Kidney glomerular epithelial cell (primary cell): Measurements from ENCODE around the gene TRAPPC12.

Source experiments
- DNase-seq: peaks from one replicate; lab custom pipeline; 2025; lab: John Stamatoyannopoulos, UW

Gene TRAPPC12

DNA sequence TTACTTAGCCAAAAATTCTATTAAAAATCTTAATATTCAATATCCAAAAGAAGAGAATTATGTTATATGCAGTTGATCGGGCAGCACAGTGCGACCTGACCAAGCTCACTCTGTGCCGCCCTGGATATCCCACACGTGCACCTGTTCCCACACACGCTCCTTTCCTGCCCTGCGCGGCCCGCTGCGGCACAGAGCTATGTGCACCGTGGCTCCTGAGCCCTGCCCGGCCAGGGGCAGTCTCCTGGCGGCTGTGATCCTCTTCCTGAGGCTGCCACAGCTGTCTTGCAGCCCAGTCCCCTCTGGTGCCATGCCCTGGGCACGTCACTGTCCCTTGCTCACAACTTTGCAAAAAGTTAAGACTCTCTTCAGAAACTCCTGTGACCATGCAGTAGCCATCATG, 29.3 kb downstream of the TRAPPC12 start:
- DNase-seq, result no peak

- no peak for DNase-seq
Measured at GRCh38 chr2:3409627-3410170, 30.2 kb downstream of the TRAPPC12 start.

- no peak for DNase-seq
Measured at GRCh38 chr2:3411103-3411502, 31.6 kb downstream of the TRAPPC12 start.

- DNase-seq, result no peak
Measured at GRCh38 chr2:3413697-3414096, 34.2 kb downstream of the TRAPPC12 start.

DNA sequence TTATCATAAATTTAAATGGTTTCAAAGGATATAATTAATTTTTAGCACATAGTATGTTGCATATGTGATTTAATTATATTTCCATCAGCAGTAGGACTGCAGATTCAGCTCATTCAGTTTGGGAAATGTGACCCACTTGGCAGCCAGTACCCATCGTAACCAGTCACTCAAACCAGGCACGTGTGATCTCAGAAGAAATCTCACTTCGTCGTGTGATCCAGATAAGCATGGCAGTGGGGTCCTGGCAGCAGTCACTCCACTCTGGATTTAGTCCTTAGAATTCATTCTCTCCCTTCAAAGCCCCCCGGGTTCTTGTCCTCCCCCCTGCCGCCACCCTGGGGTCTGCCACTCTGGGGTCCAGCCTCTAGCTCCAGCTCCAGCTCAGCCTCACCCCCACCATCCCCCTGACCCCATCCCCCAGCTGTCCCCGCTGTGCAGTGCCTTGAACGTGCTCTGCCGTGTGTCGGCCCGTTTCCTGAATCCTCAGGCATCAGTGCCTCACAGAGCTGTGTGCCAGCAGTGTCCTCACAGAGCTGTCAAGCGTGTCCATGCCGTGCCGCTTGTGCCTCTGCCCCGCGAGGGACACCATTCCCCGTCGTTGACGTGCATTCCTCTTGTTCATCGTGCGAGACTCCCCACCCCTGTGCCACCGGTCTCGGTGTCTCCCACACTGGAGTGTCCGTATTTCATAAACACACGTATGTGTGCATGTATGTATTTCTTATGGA, 34.8 kb downstream of the TRAPPC12 start:
- DNase-seq, result no peak

DNA sequence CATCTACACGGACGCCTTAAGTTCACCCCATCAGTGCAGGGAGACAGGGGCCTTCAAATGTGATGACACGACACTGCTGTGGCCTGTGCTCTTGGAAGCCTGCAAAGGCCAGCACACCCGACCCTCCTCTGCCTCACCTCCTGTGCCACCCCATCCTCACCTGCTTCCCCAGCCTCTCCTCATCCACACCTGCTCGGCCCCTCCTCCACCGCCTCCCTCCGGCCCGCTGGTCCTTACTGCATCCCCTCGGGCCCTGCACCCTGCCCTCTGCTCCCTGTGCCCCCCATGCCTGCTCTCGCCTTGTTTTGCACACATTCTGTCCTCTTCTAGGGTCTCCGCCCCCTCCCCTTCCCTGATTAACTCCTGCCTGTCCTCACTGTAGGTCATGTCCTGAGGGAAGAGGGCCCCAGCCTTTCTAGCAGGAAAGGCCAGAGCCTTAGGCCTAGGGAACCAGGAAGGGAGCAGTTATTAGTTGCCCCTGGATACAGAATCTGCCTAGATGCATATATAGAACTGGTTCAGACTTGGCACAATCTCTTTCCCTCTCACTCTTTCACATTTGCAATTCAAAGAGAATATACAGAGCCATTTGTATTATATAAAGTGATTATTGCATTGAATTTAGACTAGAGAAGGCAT, 39.4 kb downstream of the TRAPPC12 start:
- DNase-seq, result no peak

- DNase-seq, result no peak
Measured at GRCh38 chr2:3420076-3420768, 40.7 kb downstream of the TRAPPC12 start.

- no peak for DNase-seq
Measured at GRCh38 chr2:3420769-3421397, 41.4 kb downstream of the TRAPPC12 start.

DNA sequence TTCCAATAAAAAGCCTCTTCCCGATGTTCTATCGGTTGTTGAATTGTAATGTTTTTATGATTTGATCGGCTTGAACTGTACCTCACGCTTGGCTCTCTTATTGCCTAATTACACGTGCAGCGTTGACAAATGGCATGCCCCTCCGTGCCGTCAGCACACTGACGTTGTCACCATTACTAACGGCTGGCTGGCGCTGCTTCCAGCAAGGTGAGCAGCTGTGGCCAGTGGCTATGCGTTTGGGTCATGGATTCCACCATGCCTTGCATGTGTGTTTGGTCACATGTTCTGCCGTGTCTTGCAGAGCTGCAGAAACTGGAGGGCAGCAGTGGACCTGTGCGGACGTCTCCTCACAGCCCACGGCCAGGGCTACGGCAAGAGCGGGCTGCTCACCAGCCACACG, 42.1 kb downstream of the TRAPPC12 start:
- DNase-seq, result no peak

GRCh38 chr2:3422161-3422779, 42.8 kb downstream of the TRAPPC12 start:
- no peak for DNase-seq

DNA sequence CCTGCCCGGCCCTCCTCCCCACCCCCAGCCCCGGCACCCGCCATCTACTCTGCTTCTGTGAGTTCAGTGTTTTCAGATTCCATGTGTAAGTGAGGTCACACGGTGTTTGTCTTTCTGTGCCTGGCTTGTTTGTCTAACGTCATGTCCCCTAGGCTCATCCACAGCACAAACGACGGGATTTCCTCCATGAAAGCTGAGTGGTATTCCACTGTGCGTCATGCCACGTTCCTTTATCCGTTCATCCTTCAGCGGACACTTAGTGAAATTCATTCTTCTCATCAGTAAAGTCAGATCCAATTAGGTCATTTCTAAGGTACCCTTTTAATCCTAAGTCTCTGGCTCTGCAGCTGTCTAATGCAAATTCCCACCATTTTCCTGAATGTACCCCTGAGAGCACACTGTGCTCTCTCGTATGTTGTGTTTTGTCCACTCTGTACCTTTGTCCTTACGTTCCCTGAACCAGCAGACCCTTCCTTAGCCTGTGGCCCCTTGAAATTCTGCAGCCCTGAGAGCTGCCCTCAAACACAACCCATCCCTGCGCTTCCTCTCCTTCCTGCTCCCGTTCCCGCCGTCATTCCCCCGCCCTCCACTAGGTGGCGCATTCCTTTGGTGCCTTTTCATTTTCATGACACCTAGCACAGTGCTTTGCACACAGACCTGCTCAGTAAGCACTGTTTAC, 44.1 kb downstream of the TRAPPC12 start:
- peak; percentile 23 for DNase-seq

GRCh38 chr2:3424171-3424795, 44.8 kb downstream of the TRAPPC12 start:
- DNase-seq, result no peak

- DNase-seq, result no peak
Measured at GRCh38 chr2:3426615-3427014, 47.1 kb downstream of the TRAPPC12 start.

DNA sequence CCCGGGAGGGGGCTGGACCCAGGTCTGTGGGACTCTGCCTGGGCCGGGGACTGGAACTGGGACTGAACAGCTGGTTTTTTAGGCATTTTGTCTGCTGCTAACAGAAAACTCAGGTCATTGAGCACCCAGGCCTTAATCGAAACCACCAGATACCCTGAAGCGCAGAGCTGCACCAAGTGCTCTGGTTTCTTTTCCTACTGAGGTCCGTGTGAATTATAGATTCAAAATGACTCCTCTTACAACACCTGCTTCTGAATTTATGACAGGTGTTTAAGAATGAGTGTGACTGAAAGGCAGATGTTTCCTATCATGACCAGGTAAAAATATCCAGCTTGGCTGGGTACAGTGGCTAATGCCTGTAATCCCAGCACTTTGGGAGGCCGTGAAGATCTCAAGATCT, 47.8 kb downstream of the TRAPPC12 start:
- DNase-seq, result no peak

DNA sequence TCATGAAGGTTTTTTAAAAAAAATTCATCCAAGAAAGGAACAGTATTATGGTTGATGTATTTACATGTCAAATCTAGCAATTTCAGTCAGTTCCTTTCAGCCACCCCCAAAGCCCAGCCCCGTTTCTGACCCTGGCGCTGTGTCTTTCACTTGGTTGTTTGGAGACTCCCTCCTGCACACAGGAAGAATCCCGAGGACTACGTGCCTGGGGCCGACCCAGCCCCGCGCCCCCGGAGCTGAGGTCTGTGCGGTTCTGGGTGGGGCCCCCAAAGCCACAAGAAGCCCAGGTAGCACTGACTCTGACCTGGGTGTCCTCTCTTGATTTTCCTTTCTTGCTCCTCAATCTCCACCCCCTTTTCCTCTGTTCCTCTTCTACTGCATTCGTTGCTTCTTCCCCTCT, 49.1 kb downstream of the TRAPPC12 start:
- DNase-seq, result no peak

GRCh38 chr2:3429066-3429610, 49.6 kb downstream of the TRAPPC12 start:
- no peak for DNase-seq

DNA sequence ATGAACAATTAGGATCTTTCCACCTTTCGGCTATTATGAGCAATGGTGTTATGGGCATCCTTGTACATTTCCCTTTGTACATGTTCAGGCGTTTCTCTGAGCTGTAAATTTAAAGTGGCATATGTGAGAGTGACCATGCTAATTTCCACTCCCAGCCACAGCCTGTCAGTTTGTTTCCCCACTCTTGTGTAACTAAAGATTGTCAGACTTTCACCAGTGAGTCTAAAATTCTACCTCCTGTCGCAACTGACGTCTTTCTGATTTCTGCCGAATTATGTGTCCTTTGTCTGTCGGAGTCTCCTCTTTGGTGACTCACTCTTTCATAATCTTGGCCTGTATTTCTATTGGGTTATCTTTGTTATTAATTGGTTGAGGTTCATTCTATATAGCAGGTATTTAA, 50.7 kb downstream of the TRAPPC12 start:
- DNase-seq, result no peak

DNA sequence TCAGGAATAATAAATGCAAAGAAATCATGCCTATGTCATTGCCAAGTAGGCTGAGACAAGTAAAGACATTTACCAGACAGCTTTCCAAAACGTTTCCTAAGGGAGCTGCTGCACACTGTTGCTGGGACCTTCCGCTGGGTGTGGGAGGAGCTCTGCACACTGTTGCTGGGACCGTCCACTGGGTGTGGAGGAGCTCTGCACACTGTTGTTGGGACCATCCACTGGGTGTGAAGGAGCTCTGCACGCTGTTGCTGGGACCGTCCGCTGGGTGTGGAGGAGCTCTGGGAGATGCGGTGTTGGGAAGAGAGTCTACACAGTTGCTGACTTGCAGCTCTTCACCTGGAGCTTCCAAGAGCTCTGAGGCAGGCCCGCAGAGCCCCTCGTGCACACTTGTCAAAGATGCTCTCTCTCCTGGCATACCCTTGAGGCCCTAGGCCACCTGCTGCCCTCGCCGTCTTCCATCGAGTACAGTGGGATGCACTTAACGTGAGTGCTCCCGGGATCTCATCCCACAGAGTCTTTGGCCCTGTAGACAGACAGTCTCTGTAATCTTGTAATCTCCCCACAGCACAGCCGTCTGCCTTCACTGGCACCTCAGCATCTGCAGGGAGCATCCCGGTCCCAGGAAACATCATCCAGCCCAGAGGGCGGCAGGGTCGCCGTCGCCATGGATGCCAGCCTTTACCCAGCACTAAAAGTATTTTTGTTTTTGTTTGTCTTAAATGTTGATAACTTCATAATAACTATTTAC, 51.4 kb downstream of the TRAPPC12 start:
- no peak for DNase-seq

DNA sequence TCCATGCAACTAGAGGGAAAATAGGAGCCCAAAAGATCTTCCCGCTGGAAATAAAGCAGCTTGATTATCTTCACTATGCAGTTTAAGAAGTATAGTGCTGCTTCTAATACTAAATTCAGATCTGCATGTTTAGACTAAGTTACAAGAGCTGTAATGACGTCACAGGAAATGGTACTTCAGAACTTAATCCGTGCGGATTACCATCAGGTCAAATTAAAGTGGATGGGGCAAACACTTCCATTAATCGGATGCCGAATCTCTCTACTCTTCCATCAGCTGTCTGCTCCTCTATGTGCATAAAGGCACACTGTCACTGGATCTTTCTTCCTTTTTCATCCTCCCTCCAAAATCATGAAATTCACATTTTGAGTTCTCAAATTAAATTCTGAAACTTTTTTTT, 52.6 kb downstream of the TRAPPC12 start:
- DNase-seq, result no peak
